ENCODE measurements around the gene PELI2. TPM values are rescaled to one million over a fixed set of nuclear protein-coding genes. Genes with fewer than 3 reads are reported as not detected.

PELI2 gene
- polyA plus RNA-seq, 1 donor (not counting 4 experiments of a cell fraction or from before 2014, with no cell fraction given), result not detected

- FAIRE-seq (no peak), DNase-seq (ENCODE audit: low read depth, low spot score) (no peak)
- no peaks in the 10 kb centered on the region for H3K79me2 ChIP-seq (ENCODE audit: control insufficient read depth, insufficient read depth, low read length)
- H3K36me3 ChIP-seq (ENCODE audit: control insufficient read depth in 2 of 2, extremely low read depth in 1 of 2, insufficient read depth in 2 of 2, low read length in 2 of 2), result no peaks in the 10 kb centered on the region
- H3K9me1 ChIP-seq (ENCODE audit: control insufficient read depth, extremely low read depth, insufficient read depth, low read length), result no peaks in the 10 kb centered on the region
- no peak overlapping the region for H3K4me2 ChIP-seq (ENCODE audit: control insufficient read depth, extremely low read depth, insufficient read depth, low read depth, low read length)
- H3K27me3 ChIP-seq (ENCODE audit: control insufficient read depth, extremely low read depth, insufficient read depth, low read length), result peaks cover 3% of the 10 kb centered on the region
- dilution Hi-C loops (cut with MboI; ENCODE audit: extremely low pct_ligation_motif_present, low sequenced_read_pairs), result no loop called here
- H4K20me1 ChIP-seq (ENCODE audit: control insufficient read depth, extremely low read depth, insufficient read depth, low read length), result no peaks in the 10 kb centered on the region
- H3K27ac ChIP-seq (ENCODE audit: control insufficient read depth, insufficient read depth, low read length), result no peak overlapping the region
- no peaks in the 10 kb centered on the region for H3K4me1 ChIP-seq (ENCODE audit: control insufficient read depth, extremely low read depth, insufficient read depth, low read length)
- no peak overlapping the region for H3K4me3 ChIP-seq (ENCODE audit: control insufficient read depth in 2 of 3, extremely low read depth in 1 of 3, insufficient read depth in 2 of 3, low read depth in 1 of 3, low read length in 3 of 3)
- no peak for TF ChIP-seq CTCF (optimal IDR thresholded peaks at IDR 0.05 in 1 of 3, IDR thresholded peaks at IDR 0.05 in 1 of 3, conservative IDR thresholded peaks at IDR 0.05 in 1 of 3; ENCODE audit: extremely low read depth in 1 of 3, insufficient read depth in 2 of 3, low read length in 3 of 3)
- no peak for TF ChIP-seq EZH2 (IDR thresholded peaks at IDR 0.05; ENCODE audit: low read length)
- H2AFZ ChIP-seq (ENCODE audit: control insufficient read depth, low read length), result no peak overlapping the region
- no peak overlapping the region for H3K9ac ChIP-seq (ENCODE audit: control insufficient read depth, extremely low read depth, insufficient read depth, low read length)
- no peaks in the 10 kb centered on the region for H3K9me3 ChIP-seq (ENCODE audit: control insufficient read depth, low read depth, low read length)
These were observed 97.0 kb downstream of the PELI2 start for GRCh38 chr14:56215180-56215579.

- dilution Hi-C loops (cut with MboI; ENCODE audit: extremely low pct_ligation_motif_present, low sequenced_read_pairs), result no loop called here
- Histone ChIP-seq H3K4me3 (ENCODE audit: control insufficient read depth in 2 of 3, extremely low read depth in 1 of 3, insufficient read depth in 2 of 3, low read depth in 1 of 3, low read length in 3 of 3) (no peak overlapping the region), H3K9me1 (ENCODE audit: control insufficient read depth, extremely low read depth, insufficient read depth, low read length) (no peaks in the 10 kb centered on the region), H3K27me3 (ENCODE audit: control insufficient read depth, extremely low read depth, insufficient read depth, low read length) (peaks cover 3% of the 10 kb centered on the region), H3K36me3 (ENCODE audit: control insufficient read depth in 2 of 2, extremely low read depth in 1 of 2, insufficient read depth in 2 of 2, low read length in 2 of 2) (no peaks in the 10 kb centered on the region), H3K9me3 (ENCODE audit: control insufficient read depth, low read depth, low read length) (no peaks in the 10 kb centered on the region), H2AFZ (ENCODE audit: control insufficient read depth, low read length) (no peak overlapping the region), H3K79me2 (ENCODE audit: control insufficient read depth, insufficient read depth, low read length) (no peaks in the 10 kb centered on the region), H3K9ac (ENCODE audit: control insufficient read depth, extremely low read depth, insufficient read depth, low read length) (no peak overlapping the region), H3K4me1 (ENCODE audit: control insufficient read depth, extremely low read depth, insufficient read depth, low read length) (no peaks in the 10 kb centered on the region), H3K4me2 (ENCODE audit: control insufficient read depth, extremely low read depth, insufficient read depth, low read depth, low read length) (no peak overlapping the region), H3K27ac (ENCODE audit: control insufficient read depth, insufficient read depth, low read length) (no peak overlapping the region), H4K20me1 (ENCODE audit: control insufficient read depth, extremely low read depth, insufficient read depth, low read length) (no peaks in the 10 kb centered on the region)
- DNase-seq (ENCODE audit: low read depth, low spot score) (no peak), FAIRE-seq (no peak)
- no peak for TF ChIP-seq EZH2 (IDR thresholded peaks at IDR 0.05; ENCODE audit: low read length)
- TF ChIP-seq CTCF (optimal IDR thresholded peaks at IDR 0.05 in 1 of 3, IDR thresholded peaks at IDR 0.05 in 1 of 3, conservative IDR thresholded peaks at IDR 0.05 in 1 of 3; ENCODE audit: extremely low read depth in 1 of 3, insufficient read depth in 2 of 3, low read length in 3 of 3), result no peak
These were observed 98.6 kb downstream of the PELI2 start for GRCh38 chr14:56216626-56217379.

Data from keratinocyte (primary cell).